Amygdala (tissue), 56 donors: Measurements from ENCODE around the gene PLSCR2.
"Not testable (repeated sequence)": the region's sequence is repeated elsewhere in the genome, so short reads cannot be mapped to it uniquely, and the experiment has no call there.

ENCODE experiments used
- DNase-seq, 56 donors: peaks; one replicate each; lab custom pipeline; 2025; lab: John Stamatoyannopoulos, UW

PLSCR2 gene

DNA sequence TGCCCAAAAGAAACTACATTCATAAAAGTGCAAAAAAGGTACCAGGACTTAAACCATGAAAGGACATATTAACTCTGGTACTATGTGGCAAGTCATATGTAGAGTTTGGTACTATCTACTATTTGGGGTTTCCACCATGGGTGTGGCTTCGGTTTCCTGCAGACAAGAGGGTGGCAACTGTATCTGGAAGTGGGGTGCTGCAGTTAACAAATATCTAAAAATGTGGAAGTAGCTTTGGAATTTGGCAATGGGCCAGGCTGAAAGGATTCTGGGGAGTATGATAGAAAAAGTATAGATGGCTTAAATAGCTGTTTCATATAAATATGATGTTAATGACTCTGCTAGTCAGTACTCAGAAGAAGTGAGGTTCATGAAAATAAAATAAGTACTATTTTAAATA is 44.0 kb downstream of the PLSCR2 start:
- DNase-seq = no peak

DNA sequence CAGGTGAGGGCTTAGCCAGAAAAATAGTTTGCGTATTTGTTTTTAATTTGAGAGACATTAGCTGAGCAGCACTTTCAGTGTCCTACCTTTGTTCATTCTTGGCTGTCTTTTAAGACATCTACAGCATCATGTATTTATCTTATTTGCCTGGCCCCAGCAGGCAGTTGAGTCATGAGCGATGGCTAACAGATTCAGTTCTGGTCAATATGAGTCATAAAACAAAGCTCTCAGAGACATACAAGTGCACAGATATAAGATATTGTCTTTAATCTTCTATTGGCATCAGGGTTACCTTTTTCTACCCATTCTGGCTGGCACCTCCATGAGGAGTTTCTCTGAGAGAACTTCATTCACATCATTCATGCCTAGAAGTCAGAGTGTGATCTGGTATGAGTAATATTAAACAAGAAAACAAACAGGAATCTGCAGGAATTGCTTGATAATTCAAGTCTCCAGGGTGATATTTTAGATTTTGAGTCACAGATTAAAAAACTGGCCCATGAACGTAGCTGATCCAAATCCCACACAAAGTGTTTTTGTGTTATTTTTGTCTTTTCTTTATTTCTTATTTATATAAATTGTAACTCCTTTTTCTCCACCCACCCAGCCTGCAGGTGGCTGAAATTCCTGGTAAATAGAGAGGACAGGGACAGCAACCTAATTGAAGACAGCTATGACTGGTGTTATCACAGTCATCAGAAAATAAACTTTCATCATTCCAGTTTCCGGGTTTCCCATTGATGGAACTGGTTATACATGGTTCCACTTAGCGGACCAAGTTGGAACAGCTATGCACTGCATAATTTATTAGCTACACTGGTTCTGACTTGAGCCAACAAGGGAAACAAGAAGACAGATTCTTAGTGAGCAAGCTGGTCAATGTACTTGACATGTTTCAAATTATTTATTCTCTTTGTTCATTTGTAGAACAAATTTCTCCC is 47.3 kb downstream of the PLSCR2 start:
- DNase-seq = no peak

DNA sequence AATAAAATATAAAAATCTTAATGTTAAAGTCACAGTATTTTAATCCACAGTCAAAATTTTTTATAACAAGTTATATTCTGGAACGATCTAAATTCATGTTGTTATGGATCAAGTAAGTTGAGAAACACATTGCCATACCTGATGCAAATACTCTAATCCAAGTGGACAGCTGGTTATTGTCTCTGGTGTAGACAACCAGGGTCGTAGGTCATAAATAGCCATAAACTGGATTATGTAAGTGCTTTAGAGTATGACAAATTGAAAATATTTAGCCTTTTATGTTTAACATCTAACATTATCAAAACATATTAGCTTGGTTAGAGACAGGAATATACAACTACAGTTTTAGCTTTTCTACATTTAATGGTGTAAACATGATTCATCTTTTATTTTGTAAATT is 53.0 kb downstream of the PLSCR2 start:
- DNase-seq = no peak

DNA sequence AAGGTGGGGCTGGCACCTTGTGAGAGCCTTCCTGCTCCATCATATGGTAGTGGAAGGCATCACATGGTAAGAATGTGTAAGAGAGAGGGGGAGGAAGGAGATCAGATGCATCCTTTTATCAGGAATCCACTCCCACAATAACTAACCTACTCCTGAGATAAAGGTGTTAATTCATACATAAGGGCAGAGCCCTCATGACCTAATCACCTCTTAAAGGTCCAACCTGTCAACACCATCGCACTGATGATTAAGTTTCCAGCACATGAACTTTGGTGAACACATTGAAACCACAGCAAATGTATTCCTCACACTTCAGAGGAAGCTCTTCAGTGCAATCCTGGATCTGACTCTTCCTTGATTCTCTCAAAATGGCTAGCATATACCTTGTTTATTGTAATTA is 55.4 kb downstream of the PLSCR2 start:
- no peak for DNase-seq

DNA sequence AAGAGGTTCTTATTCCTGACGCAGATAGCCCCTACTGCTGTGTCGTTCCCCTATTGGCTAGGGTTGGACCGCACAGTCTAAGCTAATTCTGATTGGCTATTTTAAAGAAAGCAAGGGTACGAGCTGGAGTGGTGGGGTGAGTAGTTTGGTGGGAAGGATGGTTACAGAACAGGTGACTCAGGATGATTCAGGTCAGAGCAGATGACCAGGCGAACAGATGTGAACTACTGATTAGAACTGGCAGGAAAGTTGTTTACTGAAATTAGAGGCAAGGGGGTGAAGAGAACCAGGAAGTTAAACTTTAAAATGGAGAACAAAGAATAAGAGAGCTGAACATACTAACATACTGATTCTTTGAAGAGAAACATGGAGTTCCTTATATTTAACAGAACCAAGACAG is 56.6 kb downstream of the PLSCR2 start:
- DNase-seq = not testable (repeated sequence)

DNA sequence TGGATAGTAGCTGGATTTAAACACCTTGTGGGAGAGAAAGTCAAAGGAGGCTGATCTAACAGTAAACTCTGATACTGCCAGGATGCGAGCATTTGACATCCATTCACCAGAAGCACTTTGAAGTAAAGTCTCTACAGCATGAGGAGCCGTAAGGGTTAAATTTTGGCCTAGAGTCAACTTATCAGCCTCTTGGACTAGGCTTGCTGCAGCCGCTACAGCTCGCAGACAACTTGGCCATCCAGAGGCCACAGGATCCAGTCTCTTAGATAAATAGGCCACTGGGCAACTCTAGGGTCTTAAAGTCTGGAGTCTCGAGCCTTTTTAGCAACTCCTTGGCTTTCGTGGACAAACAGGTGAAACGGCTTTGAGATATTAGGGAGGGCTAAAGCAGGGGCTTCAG is 61.4 kb downstream of the PLSCR2 start:
- no peak for DNase-seq

DNA sequence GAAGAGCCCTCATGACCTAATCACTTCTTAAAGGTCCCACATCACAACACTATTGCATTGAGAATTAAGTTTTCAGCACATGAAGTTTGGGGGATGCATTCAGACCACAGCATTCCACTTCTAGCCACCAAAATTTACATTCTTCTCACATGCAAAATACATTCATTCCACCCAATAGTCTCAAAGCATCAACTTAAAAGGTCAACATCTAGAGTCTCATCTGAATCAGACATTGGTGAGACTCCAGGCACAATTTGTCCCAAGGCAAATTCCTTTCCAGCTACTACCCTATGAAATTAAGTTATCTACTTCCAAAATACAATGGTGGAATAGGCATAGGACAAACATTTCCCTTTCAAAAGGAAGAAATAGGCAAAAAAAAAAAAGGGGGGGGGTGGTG is 64.9 kb downstream of the PLSCR2 start:
- DNase-seq = no peak

DNA sequence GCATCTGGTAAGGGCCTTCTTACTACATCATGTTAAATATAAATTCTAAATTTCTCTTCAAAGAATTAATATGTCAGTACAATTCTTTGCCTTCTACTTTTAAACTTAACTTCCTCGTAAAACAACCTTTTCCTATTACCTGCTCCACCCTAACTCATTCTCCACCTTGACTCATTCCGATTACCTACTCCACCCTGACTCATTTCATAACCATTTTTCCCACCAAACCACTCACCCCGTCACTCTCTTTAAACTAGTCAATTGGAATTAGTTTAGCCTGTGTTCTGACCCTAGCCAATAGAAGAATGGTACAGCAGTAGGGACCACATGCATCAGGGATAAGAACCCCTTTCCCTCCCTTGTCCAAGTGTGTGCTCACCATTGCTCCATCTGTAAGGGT is 65.6 kb downstream of the PLSCR2 start:
- no peak for DNase-seq

DNA sequence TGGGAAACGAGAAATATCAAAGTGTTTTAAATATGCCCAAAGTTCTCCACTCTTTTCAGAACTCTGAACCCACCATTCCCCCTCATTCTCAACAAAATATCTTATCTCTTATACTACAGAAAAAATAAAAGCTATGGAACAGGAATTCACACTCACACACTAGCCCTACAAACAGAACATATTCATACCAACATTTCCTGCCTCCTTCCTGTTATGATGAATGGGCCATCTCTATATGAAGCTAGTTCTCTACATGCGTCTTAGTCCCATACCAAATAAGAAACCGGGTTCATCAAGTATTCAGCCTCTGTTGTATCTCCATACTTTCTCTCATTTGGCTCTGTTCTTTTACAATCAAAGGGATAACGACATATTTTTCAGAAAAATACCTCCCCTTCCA is 72.6 kb downstream of the PLSCR2 start:
- DNase-seq = no peak

DNA sequence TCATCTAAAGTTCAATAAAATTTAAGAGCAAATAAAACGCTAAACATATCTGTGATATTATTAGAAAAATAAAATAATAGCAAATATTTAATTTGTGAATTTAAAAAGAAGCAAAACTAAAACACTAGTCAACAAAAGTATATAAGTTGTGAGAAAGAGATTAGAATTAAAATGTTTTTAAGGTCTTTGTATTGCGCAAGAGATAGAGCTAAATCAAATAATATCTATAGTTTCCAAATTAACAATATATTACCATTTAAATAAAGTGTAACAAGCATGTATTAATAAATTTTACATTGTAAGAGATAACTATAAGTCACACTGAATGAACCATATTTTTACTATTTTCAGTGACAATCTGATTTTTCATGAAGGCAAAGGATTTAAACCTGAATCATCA is 74.2 kb downstream of the PLSCR2 start:
- no peak for DNase-seq

DNA sequence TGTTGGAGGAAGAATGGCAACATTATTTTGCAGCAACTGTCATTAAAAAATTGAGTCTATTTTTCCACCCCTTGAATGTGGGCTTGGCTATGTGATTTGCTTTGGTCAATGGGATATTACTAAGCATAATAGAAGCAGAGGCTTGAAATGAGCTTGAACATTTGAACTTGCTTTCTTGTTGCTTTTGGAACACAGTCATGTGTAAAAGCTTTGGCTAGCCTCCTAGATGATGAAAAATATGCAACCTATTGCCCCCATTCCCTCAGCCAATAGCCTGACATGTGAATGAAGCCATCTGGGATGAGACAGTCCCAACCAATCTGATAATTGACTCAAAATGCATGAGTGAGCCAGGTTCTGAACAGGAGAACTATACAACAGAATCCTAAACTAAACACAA is 78.4 kb downstream of the PLSCR2 start:
- DNase-seq = no peak

DNA sequence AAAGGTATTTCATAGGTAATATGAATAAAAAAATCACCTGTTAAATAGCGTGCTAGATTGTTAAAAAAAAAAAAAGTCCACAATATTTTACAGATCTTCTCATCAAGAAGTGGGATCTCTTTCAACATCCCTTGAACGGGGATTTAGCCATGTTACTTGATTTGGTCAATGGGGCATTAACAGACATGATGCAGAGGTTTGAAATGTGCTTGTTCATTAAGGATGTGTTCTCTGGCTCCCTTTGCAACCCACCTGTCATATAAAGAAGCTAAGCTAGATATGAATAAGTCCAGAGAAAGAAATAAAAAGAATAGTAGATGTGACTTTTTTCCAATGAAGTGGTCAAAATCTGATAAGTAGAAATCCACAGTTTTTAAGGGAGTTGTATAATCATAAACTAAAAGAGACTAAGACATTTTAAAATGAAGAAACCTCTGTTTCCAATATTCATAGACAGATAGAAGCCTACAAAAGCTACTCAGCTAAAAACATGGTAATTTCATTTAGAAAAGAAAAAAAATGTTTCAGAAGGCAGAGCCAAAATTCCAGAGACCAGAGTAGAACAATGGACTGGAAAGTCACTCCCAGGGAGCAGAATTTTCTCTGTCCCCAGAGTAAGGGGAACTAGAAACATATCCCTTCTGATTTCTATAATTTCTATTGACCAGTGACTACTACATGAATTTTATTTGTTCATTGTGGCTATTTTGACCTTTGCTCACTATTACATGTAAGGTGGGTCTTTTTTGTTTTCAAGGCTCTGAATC is 79.2 kb downstream of the PLSCR2 start:
- no peak for DNase-seq

DNA sequence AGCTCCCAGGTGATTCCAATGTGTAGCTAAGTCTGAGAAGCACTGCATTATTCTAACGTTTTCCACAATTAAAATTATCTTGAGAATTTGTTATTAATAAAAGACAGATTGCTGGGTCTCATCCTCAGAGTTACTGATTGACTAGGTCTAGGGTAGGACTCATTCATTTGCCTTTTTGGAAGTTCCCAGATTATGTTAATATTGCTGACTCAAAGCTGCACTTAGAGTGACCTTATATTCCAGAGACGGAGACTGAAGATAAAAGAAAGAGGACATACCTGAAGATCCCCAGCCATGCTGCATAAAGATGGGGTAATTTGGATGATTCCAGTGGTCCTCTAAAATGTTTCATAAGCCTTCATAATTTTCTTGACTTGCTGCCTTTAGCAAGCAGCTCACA is 81.8 kb downstream of the PLSCR2 start:
- no peak for DNase-seq

DNA sequence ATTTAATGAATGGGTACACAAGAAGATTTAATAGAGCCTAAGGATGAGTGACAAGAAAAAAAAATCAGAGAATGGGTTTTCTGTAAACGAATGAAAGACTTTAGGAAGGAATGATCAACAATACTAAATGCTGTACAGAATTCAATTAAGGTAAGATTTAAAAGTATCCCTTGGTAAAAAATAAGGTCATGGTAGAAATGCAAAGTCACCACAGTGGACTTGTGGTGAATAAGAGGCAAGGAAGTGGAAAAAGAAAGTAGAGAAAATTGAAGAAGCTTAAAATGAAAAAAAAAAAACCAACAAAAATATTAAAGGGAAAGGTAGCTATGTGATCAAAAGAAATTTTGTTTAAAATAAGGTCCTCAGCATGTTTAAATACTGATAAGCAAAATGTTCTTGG is 82.4 kb downstream of the PLSCR2 start:
- DNase-seq = no peak

DNA sequence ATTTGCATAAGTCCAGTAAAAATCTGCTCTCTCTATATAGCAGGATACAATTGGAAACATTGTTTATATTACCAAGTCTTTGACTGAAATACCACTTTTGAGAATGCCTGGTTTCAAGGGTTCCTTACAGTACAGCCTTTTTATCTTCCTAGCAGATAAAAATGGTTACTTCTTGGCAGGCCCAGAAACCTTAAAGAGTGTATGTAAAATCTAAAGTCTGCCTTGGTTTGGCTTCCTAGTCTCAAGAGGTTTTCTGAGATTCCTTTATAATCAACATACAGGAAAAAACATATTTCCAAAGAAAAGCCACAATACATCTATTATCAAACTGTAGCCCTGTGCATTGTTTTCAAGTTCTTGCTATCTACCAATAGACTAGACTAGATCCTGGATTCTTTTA is 84.6 kb downstream of the PLSCR2 start:
- DNase-seq = no peak
